ENCODE measurements around the gene JAKMIP1. TPM values are rescaled to one million over a fixed set of nuclear protein-coding genes. Genes with fewer than 3 reads are reported as not detected.

JAKMIP1 gene
- polyA plus RNA-seq, 1 experiment, result not detected

DNA sequence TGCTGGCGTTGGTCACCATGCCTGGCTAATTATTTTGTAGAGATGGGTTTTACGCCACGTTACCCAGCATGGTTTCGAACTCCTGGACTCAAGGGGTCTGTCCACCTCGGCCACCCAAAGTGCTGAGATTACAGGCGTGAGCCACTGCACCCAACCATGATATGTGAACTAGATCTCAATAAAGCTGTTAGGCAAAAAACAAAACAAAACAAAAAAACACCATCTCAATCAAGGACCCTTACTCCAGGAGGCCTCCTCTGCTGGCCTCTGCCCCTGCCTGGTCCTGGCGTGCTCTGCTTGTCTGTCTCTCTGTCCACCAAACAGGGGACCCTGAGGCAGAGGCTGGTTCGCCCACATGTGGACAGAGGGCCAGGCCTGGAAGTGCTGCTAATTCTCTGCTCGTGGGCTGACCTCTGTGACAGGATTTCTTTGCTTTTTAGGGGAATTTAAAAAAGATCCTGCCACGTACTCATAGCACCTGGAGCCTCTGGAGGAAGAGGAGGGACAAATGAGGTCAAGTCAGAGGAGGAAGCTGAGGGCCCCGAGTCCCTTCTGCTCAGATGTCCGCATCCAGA is 36.6 kb upstream of the JAKMIP1 start:
- ChIA-PET CTCF (interaction anchor here (1.5 kb wide), 1 partner anchor 14 kb away, joined by 3 read pairs; no protein-coding TSS in a partner anchor), POLR2A (no interaction called here)
- H3K9me3 ChIP-seq (ENCODE audit: control insufficient read depth, insufficient read depth, low read length), result no peaks in the 10 kb centered on the region
- H3K27me3 ChIP-seq (ENCODE audit: control insufficient read depth, insufficient read depth, low read length), result peaks cover 6% of the 10 kb centered on the region
- no peak overlapping the region for H3K4me3 ChIP-seq (ENCODE audit: low read depth, low read length)
- TF ChIP-seq, protein P1, sequence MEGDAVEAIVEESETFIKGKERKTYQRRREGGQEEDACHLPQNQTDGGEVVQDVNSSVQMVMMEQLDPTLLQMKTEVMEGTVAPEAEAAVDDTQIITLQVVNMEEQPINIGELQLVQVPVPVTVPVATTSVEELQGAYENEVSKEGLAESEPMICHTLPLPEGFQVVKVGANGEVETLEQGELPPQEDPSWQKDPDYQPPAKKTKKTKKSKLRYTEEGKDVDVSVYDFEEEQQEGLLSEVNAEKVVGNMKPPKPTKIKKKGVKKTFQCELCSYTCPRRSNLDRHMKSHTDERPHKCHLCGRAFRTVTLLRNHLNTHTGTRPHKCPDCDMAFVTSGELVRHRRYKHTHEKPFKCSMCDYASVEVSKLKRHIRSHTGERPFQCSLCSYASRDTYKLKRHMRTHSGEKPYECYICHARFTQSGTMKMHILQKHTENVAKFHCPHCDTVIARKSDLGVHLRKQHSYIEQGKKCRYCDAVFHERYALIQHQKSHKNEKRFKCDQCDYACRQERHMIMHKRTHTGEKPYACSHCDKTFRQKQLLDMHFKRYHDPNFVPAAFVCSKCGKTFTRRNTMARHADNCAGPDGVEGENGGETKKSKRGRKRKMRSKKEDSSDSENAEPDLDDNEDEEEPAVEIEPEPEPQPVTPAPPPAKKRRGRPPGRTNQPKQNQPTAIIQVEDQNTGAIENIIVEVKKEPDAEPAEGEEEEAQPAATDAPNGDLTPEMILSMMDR (IDR thresholded peaks at IDR 0.05; ENCODE audit: low read depth, low read length), result no peak
- no peak for DNase-seq (ENCODE audit: low read depth, low spot score)
- no peak overlapping the region for H3K27ac ChIP-seq (ENCODE audit: low read depth, low read length)

DNA sequence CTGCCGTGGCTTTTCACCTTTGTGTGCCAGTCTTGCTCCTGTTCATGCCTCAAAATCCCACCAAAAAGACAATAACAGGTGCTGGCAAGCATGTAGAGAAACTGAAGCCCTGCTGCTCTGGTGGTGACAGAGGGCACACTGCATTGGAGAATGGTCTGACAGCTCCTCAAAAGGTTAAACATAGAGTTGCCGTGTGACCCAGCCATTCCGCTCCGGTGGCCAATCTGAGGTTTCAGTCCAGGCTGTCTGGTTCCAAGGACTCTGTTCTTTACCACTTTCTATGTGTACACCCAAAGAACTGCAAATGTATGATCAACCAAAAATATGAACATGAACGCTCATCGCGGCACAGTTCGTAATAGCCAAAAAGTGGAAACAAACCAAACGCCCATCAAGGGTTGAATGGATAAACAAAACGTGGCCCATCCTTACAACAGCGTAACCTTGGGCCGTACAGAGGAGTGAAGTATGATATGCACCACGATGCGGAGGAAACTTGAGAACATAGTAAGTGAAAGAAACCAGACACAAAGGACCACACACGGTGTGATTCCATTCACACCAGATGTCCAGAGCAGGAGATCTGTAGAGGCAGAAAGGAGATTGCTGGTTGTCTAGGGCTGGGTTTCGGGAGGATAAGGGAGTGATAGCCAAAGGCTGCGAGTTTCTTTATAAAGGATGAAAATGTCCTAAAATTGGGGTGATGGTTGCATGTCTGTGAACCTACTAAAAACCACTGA is 35.7 kb upstream of the JAKMIP1 start:
- no peak for DNase-seq (ENCODE audit: low read depth, low spot score)
- Histone ChIP-seq H3K9me3 (ENCODE audit: control insufficient read depth, insufficient read depth, low read length) (no peaks in the 10 kb centered on the region), H3K4me3 (ENCODE audit: low read depth, low read length) (no peak overlapping the region), H3K27ac (ENCODE audit: low read depth, low read length) (no peak overlapping the region), H3K27me3 (ENCODE audit: control insufficient read depth, insufficient read depth, low read length) (peaks cover 6% of the 10 kb centered on the region)
- ChIA-PET POLR2A (no interaction called here), CTCF (interaction anchor here (1.5 kb wide), 1 partner anchor 15 kb away, joined by 3 read pairs; no protein-coding TSS in a partner anchor)
- TF ChIP-seq, protein P1 (IDR thresholded peaks at IDR 0.05; ENCODE audit: low read depth, low read length), result no peak

DNA sequence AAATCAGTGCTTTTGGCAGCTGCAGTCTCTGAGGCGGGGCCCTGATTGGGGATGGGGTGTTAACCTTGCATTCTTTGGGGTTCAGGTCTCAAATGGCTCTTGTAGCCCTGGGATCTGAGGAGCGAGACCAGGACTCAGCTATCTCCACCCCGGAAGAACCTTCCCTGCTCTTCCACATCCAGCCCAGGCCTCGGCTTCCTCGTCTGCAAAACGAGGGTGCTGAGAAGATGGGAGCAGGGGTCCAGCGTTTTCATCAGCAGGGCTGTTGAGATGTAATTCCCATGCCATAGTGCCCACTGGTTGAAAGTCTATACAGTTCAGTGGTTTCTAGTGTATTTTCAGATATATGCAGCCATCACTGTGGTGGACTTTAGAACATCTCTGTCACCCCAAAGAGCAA is 34.7 kb upstream of the JAKMIP1 start:
- Histone ChIP-seq H3K27me3 (ENCODE audit: control insufficient read depth, insufficient read depth, low read length) (peaks cover 4% of the 10 kb centered on the region), H3K9me3 (ENCODE audit: control insufficient read depth, insufficient read depth, low read length) (no peaks in the 10 kb centered on the region), H3K27ac (ENCODE audit: low read depth, low read length) (no peak overlapping the region), H3K4me3 (ENCODE audit: low read depth, low read length) (no peak overlapping the region)
- POLR2A ChIA-PET, result no interaction called here
- TF ChIP-seq, protein P1 (IDR thresholded peaks at IDR 0.05; ENCODE audit: low read depth, low read length), result no peak
- DNase-seq (ENCODE audit: low read depth, low spot score), result no peak
- CTCF ChIA-PET, result no interaction called here

DNA sequence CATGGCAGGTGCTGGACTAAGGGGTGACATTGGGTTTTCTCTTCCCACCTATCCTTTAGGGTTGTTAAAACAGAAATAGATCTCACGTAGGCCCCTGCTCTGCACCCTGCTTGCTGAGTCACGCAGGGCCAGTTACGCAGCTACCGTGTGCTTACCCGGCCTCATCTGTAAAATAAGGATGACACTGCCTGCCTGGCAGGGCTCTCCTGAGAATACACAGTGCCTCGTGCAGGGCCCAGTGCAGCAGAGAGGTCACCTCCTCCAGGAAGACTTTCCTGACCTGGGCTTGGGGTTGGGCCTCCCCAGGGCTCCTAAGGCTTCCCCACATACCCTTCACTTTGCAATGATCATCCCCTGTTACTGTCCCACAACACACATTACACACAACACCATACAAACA is 33.6 kb upstream of the JAKMIP1 start:
- ChIA-PET CTCF (no interaction called here), POLR2A (no interaction called here)
- no peaks in the 10 kb centered on the region for H3K9me3 ChIP-seq (ENCODE audit: control insufficient read depth, insufficient read depth, low read length)
- H3K27me3 ChIP-seq (ENCODE audit: control insufficient read depth, insufficient read depth, low read length), result peaks cover 4% of the 10 kb centered on the region
- TF ChIP-seq, protein P1 (IDR thresholded peaks at IDR 0.05; ENCODE audit: low read depth, low read length), result no peak
- no peak overlapping the region for H3K4me3 ChIP-seq (ENCODE audit: low read depth, low read length)
- H3K27ac ChIP-seq (ENCODE audit: low read depth, low read length), result no peak overlapping the region
- no peak for DNase-seq (ENCODE audit: low read depth, low spot score)

Measured in AG04450 (cell line).